Measurements from ENCODE around the gene HOXB2.

Gene HOXB2

DNA sequence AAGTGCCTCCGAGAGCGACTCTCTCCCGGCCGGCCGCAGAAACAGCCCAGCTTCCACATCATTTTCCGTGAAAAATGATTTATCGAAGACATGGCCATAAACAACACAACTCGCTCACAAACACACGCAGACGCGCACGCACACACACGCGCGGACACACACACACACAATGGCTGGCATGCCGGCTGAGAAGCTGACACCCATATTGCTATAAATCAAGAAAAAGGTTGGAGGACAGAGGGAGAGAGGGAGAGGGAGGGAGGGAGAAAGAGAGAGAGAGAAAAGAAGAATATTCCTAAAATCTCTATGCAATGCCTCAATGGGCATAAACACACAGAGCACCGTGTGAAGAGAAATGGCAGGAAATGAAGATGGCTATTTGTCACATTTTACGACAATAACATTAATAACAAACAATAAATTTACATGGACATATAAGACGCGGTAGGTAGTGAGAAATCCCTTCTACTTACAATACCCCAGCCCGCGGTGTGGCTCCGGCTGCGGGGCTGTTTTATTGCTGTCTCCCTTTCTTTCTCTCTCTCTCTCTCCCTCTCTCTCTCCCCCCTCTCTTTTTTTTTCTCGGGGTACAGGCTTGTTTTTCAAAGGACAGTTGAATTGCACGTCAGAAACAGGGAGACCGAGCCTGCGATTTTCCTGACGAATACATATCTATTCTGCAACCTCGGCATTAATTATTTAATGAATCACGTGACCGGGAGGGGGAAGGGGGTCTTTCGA is 23.8 kb upstream of the HOXB2 start:
- Histone ChIP-seq H3K79me2 (ENCODE audit: insufficient read depth, low read length) (no peaks in the 10 kb centered on the region), H3F3A (ENCODE audit: insufficient read depth) (no peaks in the 10 kb centered on the region)

GRCh38 chr17:48567646-48568354 is 22.9 kb upstream of the HOXB2 start:
- no peaks in the 10 kb centered on the region for H3K27me3 ChIP-seq (ENCODE audit: low read length)
- no peak for TF ChIP-seq CTCF (IDR thresholded peaks at IDR 0.05; ENCODE audit: insufficient read depth, low read length, poor library complexity, severe bottlenecking)
- TF ChIP-seq EZH2phosphoT487 (conservative IDR thresholded peaks at IDR 0.05; ENCODE audit: low read length), result no peak
- no peaks in the 10 kb centered on the region for H3K9me3 ChIP-seq (ENCODE audit: insufficient read depth, low read length)
- H3K4me3 ChIP-seq (ENCODE audit: insufficient read depth, low read length, poor library complexity, severe bottlenecking), result no peak overlapping the region
- H3K27ac ChIP-seq (ENCODE audit: low read depth, low read length), result no peak overlapping the region
- H2AFZ ChIP-seq (ENCODE audit: low read depth, low read length, severe bottlenecking), result no peak overlapping the region
- no peaks in the 10 kb centered on the region for H3F3A ChIP-seq (ENCODE audit: insufficient read depth)
- H3K36me3 ChIP-seq (ENCODE audit: low read length), result no peaks in the 10 kb centered on the region
- H3K79me2 ChIP-seq (ENCODE audit: insufficient read depth, low read length), result no peaks in the 10 kb centered on the region
- H3K9me2 ChIP-seq (replicated peaks; ENCODE audit: insufficient read depth, low read length), result no peaks in the 10 kb centered on the region
- no peaks in the 10 kb centered on the region for H4K20me1 ChIP-seq (ENCODE audit: low read depth, low read length)
- H3K4me2 ChIP-seq (ENCODE audit: low read depth, low read length, poor library complexity, severe bottlenecking), result no peak overlapping the region
- no peak overlapping the region for H3K9ac ChIP-seq (ENCODE audit: low read length)

More for the DNA sequence above, 23.8 kb upstream of the HOXB2 start:
- H2AFZ ChIP-seq (ENCODE audit: low read depth, low read length, severe bottlenecking), result no peak overlapping the region
- no peaks in the 10 kb centered on the region for H3K27me3 ChIP-seq (ENCODE audit: low read length)
- no peak overlapping the region for H3K9ac ChIP-seq (ENCODE audit: low read length)
- H3K27ac ChIP-seq (ENCODE audit: low read depth, low read length), result no peak overlapping the region
- no peak overlapping the region for H3K4me2 ChIP-seq (ENCODE audit: low read depth, low read length, poor library complexity, severe bottlenecking)
- no peaks in the 10 kb centered on the region for H3K9me2 ChIP-seq (replicated peaks; ENCODE audit: insufficient read depth, low read length)
- no peaks in the 10 kb centered on the region for H3K9me3 ChIP-seq (ENCODE audit: insufficient read depth, low read length)
- H3K4me3 ChIP-seq (ENCODE audit: insufficient read depth, low read length, poor library complexity, severe bottlenecking), result no peak overlapping the region
- no peaks in the 10 kb centered on the region for H3K36me3 ChIP-seq (ENCODE audit: low read length)
- H4K20me1 ChIP-seq (ENCODE audit: low read depth, low read length), result no peaks in the 10 kb centered on the region
- TF ChIP-seq EZH2phosphoT487 (conservative IDR thresholded peaks at IDR 0.05; ENCODE audit: low read length), result no peak
- TF ChIP-seq CTCF (IDR thresholded peaks at IDR 0.05; ENCODE audit: insufficient read depth, low read length, poor library complexity, severe bottlenecking), result no peak

- TF ChIP-seq CTCF (IDR thresholded peaks at IDR 0.05; ENCODE audit: insufficient read depth, low read length, poor library complexity, severe bottlenecking) (no peak), EZH2phosphoT487 (conservative IDR thresholded peaks at IDR 0.05; ENCODE audit: low read length) (no peak)
- H3K4me2 ChIP-seq (ENCODE audit: low read depth, low read length, poor library complexity, severe bottlenecking), result no peak overlapping the region
- H3K9me2 ChIP-seq (replicated peaks; ENCODE audit: insufficient read depth, low read length), result no peaks in the 10 kb centered on the region
- H3K79me2 ChIP-seq (ENCODE audit: insufficient read depth, low read length), result no peaks in the 10 kb centered on the region
- no peaks in the 10 kb centered on the region for H3F3A ChIP-seq (ENCODE audit: insufficient read depth)
- no peaks in the 10 kb centered on the region for H3K27me3 ChIP-seq (ENCODE audit: low read length)
- H3K36me3 ChIP-seq (ENCODE audit: low read length), result no peaks in the 10 kb centered on the region
- no peaks in the 10 kb centered on the region for H4K20me1 ChIP-seq (ENCODE audit: low read depth, low read length)
- H3K4me3 ChIP-seq (ENCODE audit: insufficient read depth, low read length, poor library complexity, severe bottlenecking), result no peak overlapping the region
- H3K9ac ChIP-seq (ENCODE audit: low read length), result no peak overlapping the region
- H2AFZ ChIP-seq (ENCODE audit: low read depth, low read length, severe bottlenecking), result no peak overlapping the region
- H3K9me3 ChIP-seq (ENCODE audit: insufficient read depth, low read length), result no peaks in the 10 kb centered on the region
- H3K27ac ChIP-seq (ENCODE audit: low read depth, low read length), result no peak overlapping the region
These were observed 22.3 kb upstream of the HOXB2 start for GRCh38 chr17:48567209-48567608.

Measured in SU-DHL-6 (cell line).